PFSK-1 (cell line): ENCODE results near the gene STK32A.

ENCODE experiments used
- FOXP2 ChIP-seq: optimal IDR thresholded peaks from 2 replicates; pipeline ENCODE3; 2011; ENCODE audit warnings: borderline replicate concordance, control low read depth, inconsistent platforms; ENCODE audit not compliant: insufficient read depth; ENCODE audit errors: extremely low read length, extremely low read depth
- POLR2AphosphoS5 ChIP-seq: IDR thresholded peaks from 2 replicates; pipeline ENCODE4 v1.6.1; 2012; ENCODE audit warnings: low read depth, mild to moderate bottlenecking, control low read depth, low read length, moderate library complexity
- REST ChIP-seq, 2 experiments: IDR thresholded peaks; 2 replicates each; pipeline versions ENCODE4 v1.6.1 to v1.8.0; 2011 to 2012; ENCODE audit warnings: low read depth in 2 of 2, low read length in 2 of 2, control low read depth in 1 of 2, inconsistent platforms in 1 of 2, mild to moderate bottlenecking in 1 of 2, moderate library complexity in 1 of 2; ENCODE audit not compliant: insufficient read depth in 1 of 2
- SIN3A ChIP-seq: IDR thresholded peaks from 2 replicates; pipeline ENCODE4 v1.6.1; 2012; ENCODE audit warnings: mild to moderate bottlenecking, low read length, moderate library complexity, borderline replicate concordance; ENCODE audit not compliant: insufficient read depth
- TAF1 ChIP-seq: IDR thresholded peaks from 2 replicates; pipeline ENCODE4 v1.6.1; 2012; ENCODE audit warnings: low read length, control low read depth, borderline replicate concordance; ENCODE audit not compliant: insufficient read depth

STK32A gene

DNA sequence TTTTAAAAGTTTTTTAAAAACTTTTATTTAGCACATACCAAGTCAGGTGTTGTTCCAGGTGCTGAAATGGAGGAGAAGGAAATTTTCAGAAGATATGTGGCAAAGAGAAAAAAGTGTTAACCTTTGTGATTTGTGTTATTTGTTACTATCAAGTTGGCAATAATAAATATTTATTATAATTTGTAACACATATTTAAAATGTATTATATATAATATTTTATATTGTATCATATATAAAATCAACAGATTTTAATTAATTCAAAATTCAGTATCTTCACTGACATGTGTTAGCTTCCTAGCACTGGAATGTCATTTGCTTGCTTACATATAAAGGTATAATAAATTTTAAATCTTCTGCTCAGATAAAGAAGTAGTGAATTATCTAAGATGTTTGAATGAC, 71.5 kb downstream of the STK32A start:
- TF ChIP-seq POLR2AphosphoS5 = no peak
- TF ChIP-seq SIN3A = no peak

DNA sequence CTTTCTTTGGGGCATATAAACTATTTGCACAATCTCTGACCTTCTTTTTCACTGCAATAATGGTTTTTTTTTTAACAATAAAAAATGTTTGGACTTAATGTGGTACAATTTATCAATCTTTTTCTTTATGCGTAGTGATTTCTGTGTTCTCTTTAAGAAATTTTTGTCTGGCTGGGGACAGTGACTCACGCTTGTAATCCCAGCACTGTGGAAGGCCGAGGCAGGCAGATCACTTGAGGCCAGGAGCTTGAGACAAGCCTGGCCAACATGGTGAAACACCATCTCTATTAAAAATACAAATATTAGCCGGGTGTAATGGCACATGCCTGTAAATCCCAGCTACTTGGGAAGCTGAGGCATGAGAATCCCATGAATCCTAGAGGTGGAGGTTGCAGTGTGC, 72.3 kb downstream of the STK32A start:
- TF ChIP-seq SIN3A = no peak
- no peak for TF ChIP-seq TAF1
- no peak for TF ChIP-seq POLR2AphosphoS5

- TF ChIP-seq REST (IDR thresholded peaks at IDR 0.05; ENCODE audit: insufficient read depth in 1 of 2, low read depth in 2 of 2, low read length in 2 of 2) = no peak
- TF ChIP-seq SIN3A = no peak
- no peak for TF ChIP-seq POLR2AphosphoS5
- TF ChIP-seq FOXP2 = no peak
- TF ChIP-seq TAF1 = no peak
Measured at GRCh38 chr5:147309621-147310020, 74.8 kb downstream of the STK32A start.

GRCh38 chr5:147310059-147310704, 75.4 kb downstream of the STK32A start:
- no peak for TF ChIP-seq FOXP2
- TF ChIP-seq POLR2AphosphoS5 = no peak
- TF ChIP-seq TAF1 = no peak
- no peak for TF ChIP-seq SIN3A

DNA sequence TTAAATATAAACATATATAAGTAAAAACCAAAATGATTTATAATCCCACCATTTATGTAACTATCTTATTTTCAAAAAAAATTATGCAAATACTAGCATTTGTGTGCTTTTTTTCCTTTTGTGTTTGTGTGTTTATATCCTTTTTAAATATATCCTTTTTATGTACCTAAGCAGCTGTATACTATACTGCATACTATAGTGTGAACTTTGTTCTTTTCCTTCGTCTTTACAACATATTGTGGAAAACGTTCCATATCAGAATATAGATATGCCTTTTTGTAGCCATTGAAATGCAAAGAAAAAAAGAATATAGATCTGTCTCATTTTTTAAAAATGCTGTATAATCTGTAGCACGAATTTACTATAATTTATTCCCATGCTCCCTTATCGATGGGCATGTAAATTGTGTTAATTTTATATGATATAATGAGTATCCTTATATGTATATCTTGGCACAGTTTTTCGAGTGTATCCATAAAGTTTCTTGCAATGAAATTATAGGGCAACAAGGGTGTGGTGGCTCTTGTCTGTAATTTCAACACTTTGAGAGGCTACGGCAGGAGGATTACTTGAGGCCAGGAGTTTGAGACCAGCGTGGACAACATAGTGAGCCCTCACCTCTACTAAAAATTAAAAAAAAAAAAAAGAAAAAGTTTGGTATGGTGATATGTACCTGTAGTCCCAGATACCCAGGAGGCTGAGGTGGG, 83.3 kb downstream of the STK32A start:
- TF ChIP-seq POLR2AphosphoS5 = no peak
- no peak for TF ChIP-seq FOXP2
- TF ChIP-seq SIN3A = no peak
- no peak for TF ChIP-seq TAF1
- no peak for TF ChIP-seq REST (IDR thresholded peaks at IDR 0.05; ENCODE audit: insufficient read depth in 1 of 2, low read depth in 2 of 2, low read length in 2 of 2)

DNA sequence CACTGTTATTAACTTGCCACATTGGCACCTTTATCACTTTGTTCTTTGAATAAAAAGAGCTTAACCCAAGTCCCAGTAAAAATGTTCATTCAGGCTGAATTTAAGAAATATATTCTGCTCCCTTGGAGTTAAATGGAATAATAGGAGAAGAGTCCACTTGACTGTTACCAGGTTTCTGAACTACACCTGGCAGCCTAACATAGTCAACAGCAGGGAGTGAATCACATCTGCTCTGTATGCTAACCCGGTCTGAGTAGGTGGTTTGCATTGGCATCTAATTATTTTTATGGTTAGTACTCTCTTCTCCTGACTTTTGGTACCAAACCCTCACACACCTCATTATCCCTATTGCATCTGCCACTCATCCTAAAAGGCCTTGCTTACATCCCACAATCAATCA, 86.7 kb downstream of the STK32A start:
- TF ChIP-seq SIN3A (no peak), TAF1 (no peak), POLR2AphosphoS5 (no peak), FOXP2 (no peak), REST (IDR thresholded peaks at IDR 0.05; ENCODE audit: insufficient read depth in 1 of 2, low read depth in 2 of 2, low read length in 2 of 2) (no peak)

- TF ChIP-seq SIN3A = no peak
- no peak for TF ChIP-seq REST (IDR thresholded peaks at IDR 0.05; ENCODE audit: insufficient read depth in 1 of 2, low read depth in 2 of 2, low read length in 2 of 2)
- no peak for TF ChIP-seq POLR2AphosphoS5
- TF ChIP-seq FOXP2 = no peak
- no peak for TF ChIP-seq TAF1
Measured at GRCh38 chr5:147327421-147327820, 92.6 kb downstream of the STK32A start.
